ACC112 (cell line): ENCODE results near the gene EPC2.

ENCODE experiments used
- H2AFZ ChIP-seq: fragments of 200-600 bp; sonication (generic); one replicate; pipeline ENCODE4 v1.6.0; 2017; ENCODE audit warnings: antibody characterized with exemption, low read length; ENCODE audit not compliant: unreplicated experiment
- H3K27ac ChIP-seq: fragments of 200-600 bp; sonication (generic); 2 replicates; pipeline ENCODE4 v1.5.1; 2014; ENCODE audit warnings: low read depth, mild to moderate bottlenecking, antibody characterized with exemption, low read length, moderate library complexity
- H3K27me3 ChIP-seq: fragments of 200-600 bp; sonication (generic); 2 replicates; pipeline ENCODE4 v1.6.1; 2014; ENCODE audit warnings: mild to moderate bottlenecking, antibody characterized with exemption, low read length, moderate library complexity, mixed read lengths; ENCODE audit not compliant: insufficient read depth
- H3K36me3 ChIP-seq: fragments of 200-600 bp; sonication (generic); 2 replicates; pipeline ENCODE4 v1.6.1; 2016; ENCODE audit warnings: mild to moderate bottlenecking, antibody characterized with exemption, low read length, moderate library complexity, mixed read lengths; ENCODE audit not compliant: insufficient read depth
- H3K4me1 ChIP-seq: fragments of 200-600 bp; sonication (generic); one replicate; pipeline ENCODE4 v1.6.1; 2016; ENCODE audit warnings: low read length, mixed read lengths; ENCODE audit not compliant: insufficient read depth, unreplicated experiment, control insufficient read depth
- H3K4me3 ChIP-seq: fragments of 200-600 bp; sonication (generic); 2 replicates; pipeline ENCODE4 v1.5.1; 2014; ENCODE audit warnings: mild to moderate bottlenecking, low read depth, low read length
- H3K79me2 ChIP-seq: fragments of 200-600 bp; sonication (generic); one replicate; pipeline ENCODE4 v1.6.0; 2016; ENCODE audit warnings: low read length; ENCODE audit not compliant: control insufficient read depth, unreplicated experiment, insufficient read depth

EPC2 gene

DNA sequence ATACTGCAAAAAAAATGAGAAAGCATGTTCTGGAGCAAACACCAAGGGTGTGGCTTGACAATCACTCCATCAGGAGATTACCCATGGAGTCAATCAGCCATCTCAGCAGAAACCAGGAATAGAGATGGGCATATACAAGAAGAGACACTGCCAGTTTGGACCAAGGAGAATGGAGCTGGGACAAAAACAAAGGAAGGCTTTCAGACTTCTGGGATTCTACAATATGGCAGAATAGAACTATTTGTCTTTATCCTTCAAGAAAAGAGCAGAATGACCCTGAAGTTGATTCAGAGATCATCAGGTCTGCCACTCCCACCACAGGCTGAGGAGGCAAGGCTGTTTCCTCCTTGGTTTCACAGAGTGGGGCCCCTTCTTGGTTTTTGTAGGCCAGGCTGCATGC is 182.2 kb downstream of the EPC2 start:
- Histone ChIP-seq H3K4me1 (no peaks in the 10 kb centered on the region), H2AFZ (no peak overlapping the region), H3K4me3 (no peak overlapping the region), H3K36me3 (no peaks in the 10 kb centered on the region), H3K27me3 (peaks cover 29% of the 10 kb centered on the region), H3K27ac (no peak overlapping the region), H3K79me2 (no peaks in the 10 kb centered on the region)

DNA sequence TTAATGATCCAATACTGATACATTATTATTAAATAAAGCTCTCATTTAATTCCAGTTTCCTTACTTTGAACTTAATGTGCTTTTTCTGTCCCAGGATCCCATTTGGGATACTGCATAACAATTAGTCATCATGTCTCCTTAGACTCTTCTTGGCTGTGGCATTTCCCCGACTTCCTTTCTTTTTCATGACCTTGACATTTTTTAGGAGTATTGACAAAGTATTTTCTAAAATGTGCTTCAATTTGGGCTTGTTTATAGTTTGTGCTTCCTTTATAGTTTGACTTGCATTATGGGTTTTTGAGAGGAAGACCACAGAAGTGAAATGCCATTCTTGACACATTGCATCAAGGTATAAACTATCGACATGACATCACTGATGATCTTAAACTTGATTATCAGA is 184.4 kb downstream of the EPC2 start:
- Histone ChIP-seq H2AFZ (no peak overlapping the region), H3K27ac (no peak overlapping the region), H3K4me3 (no peak overlapping the region), H3K36me3 (no peaks in the 10 kb centered on the region), H3K27me3 (peaks cover 42% of the 10 kb centered on the region), H3K79me2 (no peaks in the 10 kb centered on the region), H3K4me1 (no peaks in the 10 kb centered on the region)

DNA sequence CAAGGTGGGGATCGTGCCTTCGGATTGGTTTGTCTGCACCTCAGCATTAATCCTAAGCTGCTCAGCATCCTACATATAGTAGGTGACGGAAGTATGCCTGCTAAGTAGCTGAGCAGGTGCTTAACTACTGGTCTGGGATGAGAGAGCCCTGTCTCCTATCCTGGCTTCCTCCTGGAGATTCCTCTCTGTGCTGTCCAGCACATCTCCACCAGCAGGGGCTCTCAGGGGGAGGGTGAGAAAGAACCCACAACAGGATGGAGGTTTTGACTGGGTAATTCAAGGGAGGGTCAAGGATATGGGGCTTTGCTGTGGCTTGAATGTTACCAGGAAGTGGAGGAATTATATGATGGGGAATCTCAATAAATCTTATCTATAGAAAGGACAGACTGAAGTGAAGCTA is 185.1 kb downstream of the EPC2 start:
- H2AFZ ChIP-seq = no peak overlapping the region
- H3K4me1 ChIP-seq = no peaks in the 10 kb centered on the region
- H3K4me3 ChIP-seq = no peak overlapping the region
- no peaks in the 10 kb centered on the region for H3K36me3 ChIP-seq
- peaks cover 43% of the 10 kb centered on the region for H3K27me3 ChIP-seq
- H3K79me2 ChIP-seq = no peaks in the 10 kb centered on the region
- H3K27ac ChIP-seq = no peak overlapping the region

DNA sequence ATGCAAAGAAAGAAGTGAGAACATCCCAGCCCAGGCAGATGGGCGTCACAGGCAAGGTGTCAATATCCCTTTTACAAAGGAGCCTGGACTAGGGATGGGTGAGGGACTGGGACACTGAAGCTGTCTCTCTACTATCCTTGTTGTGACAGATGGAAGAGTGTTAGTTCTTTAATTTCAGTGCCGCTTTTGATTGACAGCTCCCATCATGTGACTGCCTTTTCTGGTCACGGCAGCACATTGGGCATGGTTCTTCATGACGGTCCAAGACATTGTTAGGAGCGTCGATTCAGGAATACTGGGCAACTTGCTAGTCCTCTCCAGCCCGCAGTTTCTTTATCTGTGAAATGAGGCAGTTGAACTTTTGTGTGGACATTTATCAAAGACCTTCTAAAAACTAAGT is 188.1 kb downstream of the EPC2 start:
- Histone ChIP-seq H3K36me3 (no peaks in the 10 kb centered on the region), H3K27ac (no peak overlapping the region), H3K27me3 (peaks cover 54% of the 10 kb centered on the region), H2AFZ (no peak overlapping the region), H3K4me1 (no peaks in the 10 kb centered on the region), H3K79me2 (no peaks in the 10 kb centered on the region), H3K4me3 (no peak overlapping the region)
